GM12892 (cell line): ENCODE measurements around the gene NUTM2A.
"Not testable (repeated sequence)": the region's sequence is repeated elsewhere in the genome, so short reads cannot be mapped to it uniquely, and the experiment has no call there.

Experiments used
- POLR2A ChIP-seq: IDR thresholded peaks from 2 replicates; pipeline ENCODE4 v1.6.1; 2011; ENCODE audit warnings: low read depth, low read length, control low read depth
- POLR2AphosphoS5 ChIP-seq: IDR thresholded peaks from 2 replicates; pipeline ENCODE4 v1.6.1; 2011; ENCODE audit warnings: low read depth, low read length, control low read depth

GRCh38 chr10:87191841-87192240, 33.4 kb upstream of the NUTM2A start:
- TF ChIP-seq POLR2A, POLR2AphosphoS5: not testable (repeated sequence)
